HepG2 (cell line): Measurements from ENCODE around the gene ZC3H4. TPM values are rescaled to one million over a fixed set of nuclear protein-coding genes. Genes with fewer than 3 reads are reported as not detected.

Source experiments
- ASH2L ChIP-seq: fragments of 300-600, 200-600 bp; sonication (generic); IDR thresholded peaks from 2 replicates; pipeline ENCODE4 v1.7.0; 2017; ENCODE audit warnings: low read depth, mild to moderate bottlenecking, moderate library complexity, mixed read lengths, low read length; ENCODE audit not compliant: insufficient read length
- KAT7 ChIP-seq: IDR thresholded peaks from 2 replicates; pipeline ENCODE4 v1.6.1; 2018; ENCODE audit warnings: borderline replicate concordance, missing compliant biosample characterization
- PHF20 ChIP-seq: sonication (generic); formaldehyde crosslinking; IDR thresholded peaks from 2 replicates; pipeline ENCODE4 v1.5.0; 2020; ENCODE audit warnings: mild to moderate bottlenecking, missing genetic modification reagents
- SMAD1 ChIP-seq: sonication (generic); formaldehyde crosslinking; IDR thresholded peaks from 2 replicates; pipeline ENCODE4 v1.4.0; 2020; ENCODE audit warnings: missing genetic modification reagents, low read depth, mild to moderate bottlenecking, borderline replicate concordance
- SP5 ChIP-seq: IDR thresholded peaks from 2 replicates; pipeline ENCODE4 v1.6.1; 2016; ENCODE audit warnings: low read depth, borderline replicate concordance
- SSRP1 ChIP-seq: IDR thresholded peaks from 2 replicates; pipeline ENCODE4 v1.6.1; 2016; ENCODE audit warnings: control low read depth
- TCF7L2 ChIP-seq: IDR thresholded peaks from 2 replicates; pipeline ENCODE4 v1.6.1; 2011; ENCODE audit warnings: mild to moderate bottlenecking, low read depth, low read length, moderate library complexity
- TEAD3 ChIP-seq: optimal IDR thresholded peaks from 2 replicates; pipeline ENCODE3; 2016; ENCODE audit warnings: borderline replicate concordance
- ZNF644 ChIP-seq: IDR thresholded peaks from 2 replicates; pipeline ENCODE4 v1.6.1; 2016; ENCODE audit warnings: low read depth
- polyA plus RNA-seq, 8 experiments: library from polyadenylated mRNA; depleted of rRNA in 3 of 8; stranded (reverse) in 7 of 8; unstranded in 1 of 8; fragments of >200 nt; fragmentation: Illumina TruSeq in 4 of 8; extraction: Trizol in 4 of 8; gene quantifications; 2 replicates each; pipeline versions ENCODE4 v1.2.1 to v1.2.3, GENCODE V29; 2011 to 2016; ENCODE audit warnings: low read depth in 4 of 8, missing spikeins in 1 of 8, mixed read lengths in 1 of 8; ENCODE audit not compliant: insufficient read depth in 1 of 8
- total RNA-seq, 5 experiments: library from RNA; depleted of rRNA; stranded (reverse); fragments of >200 nt; fragmentation: Illumina TruSeq; extraction: Trizol; gene quantifications; 2 replicates each; pipeline ENCODE4 v1.2.3, GENCODE V29; 2016; ENCODE audit warnings: low read depth in 1 of 5
- TF ChIP-seq, protein P1 (sequence below): sonication (generic); formaldehyde crosslinking; IDR thresholded peaks from 2 replicates; pipeline ENCODE4 v1.5.0; 2020; ENCODE audit warnings: missing genetic modification reagents
- TF ChIP-seq, protein P2 (sequence below): sonication (generic); formaldehyde crosslinking; IDR thresholded peaks from 2 replicates; pipeline ENCODE4 v1.4.0; 2020; ENCODE audit warnings: mild to moderate bottlenecking, missing genetic modification reagents, borderline replicate concordance
- TF ChIP-seq, protein P3 (sequence below): IDR thresholded peaks from 2 replicates; pipeline ENCODE4 v1.6.1; 2012; ENCODE audit warnings: inconsistent platforms
- TF ChIP-seq, protein P4 (sequence below): sonication (generic); formaldehyde crosslinking; IDR thresholded peaks from 2 replicates; pipeline ENCODE4 v1.4.0; 2020; ENCODE audit warnings: missing genetic modification reagents
- TF ChIP-seq, protein P5 (sequence below): sonication (generic); formaldehyde crosslinking; IDR thresholded peaks from 2 replicates; pipeline ENCODE4 v1.4.0; 2020; ENCODE audit warnings: missing genetic modification reagents, low read depth, mild to moderate bottlenecking, borderline replicate concordance
- TF ChIP-seq, protein P6 (sequence below): sonication (generic); formaldehyde crosslinking; IDR thresholded peaks from 2 replicates; pipeline ENCODE4 v1.5.1; 2020; ENCODE audit warnings: missing genetic modification reagents, mild to moderate bottlenecking, borderline replicate concordance
- TF ChIP-seq, protein P7 (sequence below): IDR thresholded peaks from 2 replicates; pipeline ENCODE4 v1.6.1; 2016; ENCODE audit warnings: low read depth, borderline replicate concordance

Gene ZC3H4
- total and polyA plus RNA-seq, 2 of the 13 experiments (the other 11 are each of a cell fraction or from before 2014, with no cell fraction given) = 1.8 to 10.7 TPM

DNA sequence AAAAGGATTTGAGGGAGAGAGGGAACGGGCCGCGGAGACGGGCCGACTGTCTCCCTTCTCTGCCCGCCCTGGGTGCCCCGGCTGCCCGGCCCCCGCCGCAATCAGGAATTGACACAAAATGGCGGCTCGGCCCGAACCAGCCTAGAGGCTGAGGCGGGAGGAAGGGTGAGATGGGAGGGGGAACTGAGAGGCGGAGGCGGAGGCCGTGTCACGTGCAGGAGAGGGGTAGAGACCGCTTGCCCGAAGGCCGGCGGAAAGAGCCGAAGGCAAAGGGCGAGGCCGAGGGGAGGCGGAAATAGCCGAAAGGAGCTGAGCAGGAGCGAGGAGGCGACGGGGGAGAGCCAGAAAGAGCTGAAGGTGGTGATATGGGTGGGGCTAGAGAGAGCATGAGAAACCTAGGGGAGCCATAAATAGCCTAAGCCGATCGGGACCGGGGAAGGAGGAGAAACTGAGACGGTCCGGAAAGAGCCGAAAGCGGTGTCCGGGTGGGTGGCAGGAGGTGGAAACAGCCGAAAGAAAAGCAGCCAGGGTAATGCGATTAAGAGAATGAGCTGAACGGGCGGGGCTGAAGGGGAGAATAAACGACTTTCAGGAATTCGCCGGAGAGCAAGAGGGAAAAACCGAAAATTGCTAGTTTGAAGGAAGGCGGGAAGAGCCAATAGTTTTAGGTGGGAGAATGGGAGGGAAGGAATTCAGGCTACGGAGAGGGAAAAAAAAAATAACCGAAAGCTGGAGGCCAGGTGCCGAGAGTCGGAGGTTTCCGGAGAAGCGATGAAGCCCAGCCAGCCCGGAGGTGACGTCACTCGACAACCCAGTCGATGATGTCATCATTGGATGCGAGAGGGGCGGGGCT is at the start of gene ZC3H4 (continued):
- TF ChIP-seq, protein P1, sequence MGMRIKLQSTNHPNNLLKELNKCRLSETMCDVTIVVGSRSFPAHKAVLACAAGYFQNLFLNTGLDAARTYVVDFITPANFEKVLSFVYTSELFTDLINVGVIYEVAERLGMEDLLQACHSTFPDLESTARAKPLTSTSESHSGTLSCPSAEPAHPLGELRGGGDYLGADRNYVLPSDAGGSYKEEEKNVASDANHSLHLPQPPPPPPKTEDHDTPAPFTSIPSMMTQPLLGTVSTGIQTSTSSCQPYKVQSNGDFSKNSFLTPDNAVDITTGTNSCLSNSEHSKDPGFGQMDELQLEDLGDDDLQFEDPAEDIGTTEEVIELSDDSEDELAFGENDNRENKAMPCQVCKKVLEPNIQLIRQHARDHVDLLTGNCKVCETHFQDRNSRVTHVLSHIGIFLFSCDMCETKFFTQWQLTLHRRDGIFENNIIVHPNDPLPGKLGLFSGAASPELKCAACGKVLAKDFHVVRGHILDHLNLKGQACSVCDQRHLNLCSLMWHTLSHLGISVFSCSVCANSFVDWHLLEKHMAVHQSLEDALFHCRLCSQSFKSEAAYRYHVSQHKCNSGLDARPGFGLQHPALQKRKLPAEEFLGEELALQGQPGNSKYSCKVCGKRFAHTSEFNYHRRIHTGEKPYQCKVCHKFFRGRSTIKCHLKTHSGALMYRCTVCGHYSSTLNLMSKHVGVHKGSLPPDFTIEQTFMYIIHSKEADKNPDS (CRISPR knock-in tag) = no peak
- TF ChIP-seq TCF7L2 = no peak
- no peak for TF ChIP-seq ZNF644 (CRISPR knock-in tag)
- no peak for TF ChIP-seq ASH2L
- peak; percentile 73; the same call in 1 of the 2 replicates for TF ChIP-seq SP5
- TF ChIP-seq, protein P2, sequence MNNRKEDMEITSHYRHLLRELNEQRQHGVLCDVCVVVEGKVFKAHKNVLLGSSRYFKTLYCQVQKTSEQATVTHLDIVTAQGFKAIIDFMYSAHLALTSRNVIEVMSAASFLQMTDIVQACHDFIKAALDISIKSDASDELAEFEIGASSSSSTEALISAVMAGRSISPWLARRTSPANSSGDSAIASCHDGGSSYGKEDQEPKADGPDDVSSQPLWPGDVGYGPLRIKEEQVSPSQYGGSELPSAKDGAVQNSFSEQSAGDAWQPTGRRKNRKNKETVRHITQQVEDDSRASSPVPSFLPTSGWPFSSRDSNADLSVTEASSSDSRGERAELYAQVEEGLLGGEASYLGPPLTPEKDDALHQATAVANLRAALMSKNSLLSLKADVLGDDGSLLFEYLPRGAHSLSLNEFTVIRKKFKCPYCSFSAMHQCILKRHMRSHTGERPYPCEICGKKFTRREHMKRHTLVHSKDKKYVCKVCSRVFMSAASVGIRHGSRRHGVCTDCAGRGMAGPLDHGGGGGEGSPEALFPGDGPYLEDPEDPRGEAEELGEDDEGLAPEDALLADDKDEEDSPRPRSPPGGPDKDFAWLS (CRISPR knock-in tag) = 0 out of 2 replicates have a peak, but pooled peaks have one; percentile 22
- TF ChIP-seq, protein P3, sequence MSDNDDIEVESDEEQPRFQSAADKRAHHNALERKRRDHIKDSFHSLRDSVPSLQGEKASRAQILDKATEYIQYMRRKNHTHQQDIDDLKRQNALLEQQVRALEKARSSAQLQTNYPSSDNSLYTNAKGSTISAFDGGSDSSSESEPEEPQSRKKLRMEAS = peak; percentile 90
- TF ChIP-seq SSRP1 (CRISPR knock-in tag) = no peak
- TF ChIP-seq, protein P4, sequence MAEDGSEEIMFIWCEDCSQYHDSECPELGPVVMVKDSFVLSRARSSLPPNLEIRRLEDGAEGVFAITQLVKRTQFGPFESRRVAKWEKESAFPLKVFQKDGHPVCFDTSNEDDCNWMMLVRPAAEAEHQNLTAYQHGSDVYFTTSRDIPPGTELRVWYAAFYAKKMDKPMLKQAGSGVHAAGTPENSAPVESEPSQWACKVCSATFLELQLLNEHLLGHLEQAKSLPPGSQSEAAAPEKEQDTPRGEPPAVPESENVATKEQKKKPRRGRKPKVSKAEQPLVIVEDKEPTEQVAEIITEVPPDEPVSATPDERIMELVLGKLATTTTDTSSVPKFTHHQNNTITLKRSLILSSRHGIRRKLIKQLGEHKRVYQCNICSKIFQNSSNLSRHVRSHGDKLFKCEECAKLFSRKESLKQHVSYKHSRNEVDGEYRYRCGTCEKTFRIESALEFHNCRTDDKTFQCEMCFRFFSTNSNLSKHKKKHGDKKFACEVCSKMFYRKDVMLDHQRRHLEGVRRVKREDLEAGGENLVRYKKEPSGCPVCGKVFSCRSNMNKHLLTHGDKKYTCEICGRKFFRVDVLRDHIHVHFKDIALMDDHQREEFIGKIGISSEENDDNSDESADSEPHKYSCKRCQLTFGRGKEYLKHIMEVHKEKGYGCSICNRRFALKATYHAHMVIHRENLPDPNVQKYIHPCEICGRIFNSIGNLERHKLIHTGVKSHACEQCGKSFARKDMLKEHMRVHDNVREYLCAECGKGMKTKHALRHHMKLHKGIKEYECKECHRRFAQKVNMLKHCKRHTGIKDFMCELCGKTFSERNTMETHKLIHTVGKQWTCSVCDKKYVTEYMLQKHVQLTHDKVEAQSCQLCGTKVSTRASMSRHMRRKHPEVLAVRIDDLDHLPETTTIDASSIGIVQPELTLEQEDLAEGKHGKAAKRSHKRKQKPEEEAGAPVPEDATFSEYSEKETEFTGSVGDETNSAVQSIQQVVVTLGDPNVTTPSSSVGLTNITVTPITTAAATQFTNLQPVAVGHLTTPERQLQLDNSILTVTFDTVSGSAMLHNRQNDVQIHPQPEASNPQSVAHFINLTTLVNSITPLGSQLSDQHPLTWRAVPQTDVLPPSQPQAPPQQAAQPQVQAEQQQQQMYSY (CRISPR knock-in tag) = peak; percentile 28; the same call in 1 of the 2 replicates
- TF ChIP-seq, protein P5, sequence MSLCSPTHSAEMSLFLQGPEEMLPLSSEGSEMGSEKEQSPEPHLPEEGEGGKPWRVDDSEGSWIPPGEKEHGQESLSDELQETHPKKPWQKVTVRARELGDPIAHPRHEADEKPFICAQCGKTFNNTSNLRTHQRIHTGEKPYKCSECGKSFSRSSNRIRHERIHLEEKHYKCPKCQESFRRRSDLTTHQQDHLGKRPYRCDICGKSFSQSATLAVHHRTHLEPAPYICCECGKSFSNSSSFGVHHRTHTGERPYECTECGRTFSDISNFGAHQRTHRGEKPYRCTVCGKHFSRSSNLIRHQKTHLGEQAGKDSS = peak; percentile 17; the same call in 1 of the 2 replicates
- peak; percentile 60 for TF ChIP-seq TEAD3 (CRISPR knock-in tag)
- no peak; the same call in 1 of the 2 replicates for TF ChIP-seq SMAD1 (CRISPR knock-in tag)
- peak; percentile 36; the same call in 1 of the 2 replicates for TF ChIP-seq KAT7 (CRISPR knock-in tag)
- TF ChIP-seq, protein P6, sequence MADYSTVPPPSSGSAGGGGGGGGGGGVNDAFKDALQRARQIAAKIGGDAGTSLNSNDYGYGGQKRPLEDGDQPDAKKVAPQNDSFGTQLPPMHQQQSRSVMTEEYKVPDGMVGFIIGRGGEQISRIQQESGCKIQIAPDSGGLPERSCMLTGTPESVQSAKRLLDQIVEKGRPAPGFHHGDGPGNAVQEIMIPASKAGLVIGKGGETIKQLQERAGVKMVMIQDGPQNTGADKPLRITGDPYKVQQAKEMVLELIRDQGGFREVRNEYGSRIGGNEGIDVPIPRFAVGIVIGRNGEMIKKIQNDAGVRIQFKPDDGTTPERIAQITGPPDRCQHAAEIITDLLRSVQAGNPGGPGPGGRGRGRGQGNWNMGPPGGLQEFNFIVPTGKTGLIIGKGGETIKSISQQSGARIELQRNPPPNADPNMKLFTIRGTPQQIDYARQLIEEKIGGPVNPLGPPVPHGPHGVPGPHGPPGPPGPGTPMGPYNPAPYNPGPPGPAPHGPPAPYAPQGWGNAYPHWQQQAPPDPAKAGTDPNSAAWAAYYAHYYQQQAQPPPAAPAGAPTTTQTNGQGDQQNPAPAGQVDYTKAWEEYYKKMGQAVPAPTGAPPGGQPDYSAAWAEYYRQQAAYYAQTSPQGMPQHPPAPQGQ (CRISPR knock-in tag) = no peak
- TF ChIP-seq, protein P7, sequence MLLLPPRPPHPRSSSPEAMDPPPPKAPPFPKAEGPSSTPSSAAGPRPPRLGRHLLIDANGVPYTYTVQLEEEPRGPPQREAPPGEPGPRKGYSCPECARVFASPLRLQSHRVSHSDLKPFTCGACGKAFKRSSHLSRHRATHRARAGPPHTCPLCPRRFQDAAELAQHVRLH = peak; percentile 39; the same call in 1 of the 2 replicates
- peak; percentile 35; the same call in 1 of the 2 replicates for TF ChIP-seq PHF20 (CRISPR knock-in tag)
